GM12891 (cell line): Measurements from ENCODE around the gene INO80B.

Source experiments
- PAX5 ChIP-seq: IDR thresholded peaks from 2 replicates; pipeline ENCODE4 v1.6.1; 2011; ENCODE audit warnings: low read length, moderate library complexity, mild to moderate bottlenecking; ENCODE audit not compliant: insufficient read depth, severe bottlenecking
- POLR2A ChIP-seq: IDR thresholded peaks from 2 replicates; pipeline ENCODE4 v1.6.1; 2011; ENCODE audit warnings: low read depth, low read length, control low read depth
- POLR2AphosphoS5 ChIP-seq: IDR thresholded peaks from 2 replicates; pipeline ENCODE4 v1.6.1; 2011; ENCODE audit warnings: low read depth, low read length, control low read depth
- SPI1 ChIP-seq: IDR thresholded peaks from 2 replicates; pipeline ENCODE4 v1.6.1; 2011; ENCODE audit warnings: low read depth, low read length, control low read depth
- TAF1 ChIP-seq: IDR thresholded peaks from 2 replicates; pipeline ENCODE4 v1.6.1; 2011; ENCODE audit warnings: low read depth, low read length, control low read depth

GRCh38 chr2:74499940-74500577, 45.2 kb downstream of the INO80B start:
- no peak for TF ChIP-seq POLR2A
- no peak for TF ChIP-seq POLR2AphosphoS5
- TF ChIP-seq SPI1, result no peak
- TF ChIP-seq TAF1, result no peak
- TF ChIP-seq PAX5, result no peak
